Stimulated activated naive CD8-positive, alpha-beta T cell treated with anti-CD3 and anti-CD28 coated beads, Interleukin-15, Interleukin-2, amounts not matched to agents 100 ng/mL and 50 ng/mL, for 24 hours (primary cell): ENCODE data around the gene FGFR2.

Experiments
- H3K27ac Mint-ChIP-seq: one replicate; pipeline ENCODE4 v1.8.0; 2021; ENCODE audit warnings: mild to moderate bottlenecking, mixed read lengths
- H3K27me3 Mint-ChIP-seq: one replicate; pipeline ENCODE4 v1.8.0; 2021; ENCODE audit warnings: mixed read lengths
- H3K36me3 Mint-ChIP-seq: one replicate; pipeline ENCODE4 v1.8.0; 2021; ENCODE audit warnings: low read depth, mixed read lengths
- H3K4me1 Mint-ChIP-seq: one replicate; pipeline ENCODE4 v1.8.0; 2021; ENCODE audit warnings: low read depth, mixed read lengths
- H3K4me3 Mint-ChIP-seq: one replicate; pipeline ENCODE4 v1.8.0; 2021; ENCODE audit warnings: mild to moderate bottlenecking, mixed read lengths
- H3K9me3 Mint-ChIP-seq: one replicate; pipeline ENCODE4 v1.8.0; 2021; ENCODE audit warnings: mixed read lengths

The FGFR2 gene

GRCh38 chr10:121461307-121461706, 136.9 kb downstream of the FGFR2 start:
- Mint-ChIP-seq H3K4me3 (no peak overlapping the region), H3K27ac (no peak overlapping the region), H3K36me3 (no peaks in the 10 kb centered on the region), H3K9me3 (peaks cover 7% of the 10 kb centered on the region), H3K4me1 (no peaks in the 10 kb centered on the region), H3K27me3 (no peaks in the 10 kb centered on the region)

- no peaks in the 10 kb centered on the region for H3K36me3 Mint-ChIP-seq
- H3K4me1 Mint-ChIP-seq, result no peaks in the 10 kb centered on the region
These were observed 137.5 kb downstream of the FGFR2 start for GRCh38 chr10:121460733-121461132.

GRCh38 chr10:121459622-121460453, 138.4 kb downstream of the FGFR2 start:
- no peaks in the 10 kb centered on the region for H3K36me3 Mint-ChIP-seq
- no peak overlapping the region for H3K27ac Mint-ChIP-seq
- no peaks in the 10 kb centered on the region for H3K4me1 Mint-ChIP-seq
- H3K9me3 Mint-ChIP-seq, result peaks cover 7% of the 10 kb centered on the region
- no peak overlapping the region for H3K4me3 Mint-ChIP-seq
- H3K27me3 Mint-ChIP-seq, result no peaks in the 10 kb centered on the region

More at GRCh38 chr10:121460733-121461132, 137.5 kb downstream of the FGFR2 start:
- Mint-ChIP-seq H3K27me3 (no peaks in the 10 kb centered on the region), H3K4me3 (no peak overlapping the region), H3K27ac (no peak overlapping the region), H3K9me3 (peaks cover 7% of the 10 kb centered on the region)

DNA sequence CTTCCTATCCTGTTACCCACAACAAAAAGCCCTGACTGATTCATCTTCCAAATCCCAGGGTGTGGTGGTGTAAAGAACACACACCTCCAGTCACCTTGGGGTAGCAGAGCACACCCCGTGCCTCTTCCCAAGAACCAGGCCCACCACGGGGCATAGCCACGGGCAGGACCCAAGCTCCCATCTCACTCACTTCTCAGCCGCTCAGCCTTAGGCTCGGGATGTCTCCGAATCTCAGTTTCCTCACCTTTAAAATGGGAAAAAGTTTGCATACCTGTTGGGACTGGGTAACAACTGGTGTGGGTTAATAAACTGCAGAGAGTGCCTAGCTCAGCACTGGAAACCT, 139.0 kb downstream of the FGFR2 start:
- Mint-ChIP-seq H3K27ac (no peak overlapping the region), H3K4me3 (no peak overlapping the region), H3K4me1 (no peaks in the 10 kb centered on the region), H3K36me3 (no peaks in the 10 kb centered on the region), H3K9me3 (peaks cover 7% of the 10 kb centered on the region), H3K27me3 (no peaks in the 10 kb centered on the region)

DNA sequence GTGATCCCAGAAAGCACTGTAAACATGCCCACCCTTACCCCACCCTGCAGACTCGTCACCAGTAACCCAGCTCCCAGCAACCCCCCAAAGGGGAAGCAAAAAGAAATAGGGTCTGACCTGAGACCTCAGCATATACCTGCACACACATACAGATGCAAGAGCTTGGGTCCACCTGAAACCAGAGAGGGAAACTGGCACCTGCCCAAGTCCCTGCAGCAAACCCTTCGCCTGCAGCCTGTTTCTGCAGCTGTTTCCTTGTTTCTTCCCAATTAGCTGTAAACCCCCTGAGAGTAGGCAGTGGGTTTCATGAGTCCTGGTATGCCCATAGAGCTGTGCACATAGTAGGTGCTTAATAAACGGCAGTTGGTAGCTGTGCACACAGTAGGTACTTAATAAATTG, 140.5 kb downstream of the FGFR2 start:
- Mint-ChIP-seq H3K27me3 (no peaks in the 10 kb centered on the region), H3K9me3 (peaks cover 7% of the 10 kb centered on the region), H3K4me3 (no peak overlapping the region), H3K36me3 (no peaks in the 10 kb centered on the region), H3K27ac (no peak overlapping the region), H3K4me1 (no peaks in the 10 kb centered on the region)

DNA sequence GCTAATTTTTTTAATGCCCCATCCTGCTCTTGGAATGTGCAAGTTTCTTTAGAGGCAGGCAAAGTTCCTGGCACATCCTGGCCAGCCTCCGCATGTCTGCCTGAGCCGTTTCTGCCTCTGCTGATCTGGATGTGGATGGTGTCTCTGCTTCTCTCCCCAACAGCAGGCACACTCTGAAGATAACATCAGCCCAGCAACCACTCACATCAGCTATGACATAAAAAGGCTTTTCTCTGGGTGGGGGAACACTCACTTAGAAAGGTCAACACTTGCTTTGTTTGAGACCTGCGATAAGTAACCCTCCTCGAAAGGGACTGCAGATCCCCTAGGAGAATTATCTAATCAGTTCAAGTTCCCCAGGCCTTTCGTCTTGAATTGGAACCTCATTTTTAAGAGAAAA, 142.9 kb downstream of the FGFR2 start:
- Mint-ChIP-seq H3K4me3 (no peak overlapping the region), H3K4me1 (no peaks in the 10 kb centered on the region), H3K36me3 (no peaks in the 10 kb centered on the region), H3K27me3 (no peaks in the 10 kb centered on the region), H3K27ac (no peak overlapping the region), H3K9me3 (peaks cover 3% of the 10 kb centered on the region)

- Mint-ChIP-seq H3K27ac (no peak overlapping the region), H3K4me3 (no peak overlapping the region), H3K36me3 (no peaks in the 10 kb centered on the region), H3K9me3 (peaks cover 3% of the 10 kb centered on the region), H3K4me1 (no peaks in the 10 kb centered on the region), H3K27me3 (no peaks in the 10 kb centered on the region)
These were observed 143.5 kb downstream of the FGFR2 start for GRCh38 chr10:121454781-121455180.

GRCh38 chr10:121453160-121453559, 145.1 kb downstream of the FGFR2 start:
- Mint-ChIP-seq H3K27ac (no peak overlapping the region), H3K4me3 (no peak overlapping the region), H3K36me3 (no peaks in the 10 kb centered on the region), H3K9me3 (no peaks in the 10 kb centered on the region), H3K27me3 (no peaks in the 10 kb centered on the region), H3K4me1 (no peaks in the 10 kb centered on the region)

- no peaks in the 10 kb centered on the region for H3K9me3 Mint-ChIP-seq
- H3K36me3 Mint-ChIP-seq, result no peaks in the 10 kb centered on the region
These were observed 145.7 kb downstream of the FGFR2 start for GRCh38 chr10:121452581-121452980.

GRCh38 chr10:121450247-121450646, 148.0 kb downstream of the FGFR2 start:
- no peaks in the 10 kb centered on the region for H3K9me3 Mint-ChIP-seq
- no peaks in the 10 kb centered on the region for H3K36me3 Mint-ChIP-seq
- H3K4me3 Mint-ChIP-seq, result no peak overlapping the region
- H3K27me3 Mint-ChIP-seq, result no peaks in the 10 kb centered on the region
- H3K4me1 Mint-ChIP-seq, result no peaks in the 10 kb centered on the region
- H3K27ac Mint-ChIP-seq, result no peak overlapping the region

More at GRCh38 chr10:121452581-121452980, 145.7 kb downstream of the FGFR2 start:
- H3K4me3 Mint-ChIP-seq, result no peak overlapping the region
- H3K4me1 Mint-ChIP-seq, result no peaks in the 10 kb centered on the region
- no peaks in the 10 kb centered on the region for H3K27me3 Mint-ChIP-seq
- H3K27ac Mint-ChIP-seq, result no peak overlapping the region

- H3K27ac Mint-ChIP-seq, result no peak overlapping the region
- H3K27me3 Mint-ChIP-seq, result no peaks in the 10 kb centered on the region
- no peaks in the 10 kb centered on the region for H3K9me3 Mint-ChIP-seq
- H3K4me1 Mint-ChIP-seq, result no peaks in the 10 kb centered on the region
- no peaks in the 10 kb centered on the region for H3K36me3 Mint-ChIP-seq
- no peak overlapping the region for H3K4me3 Mint-ChIP-seq
These were observed 148.7 kb downstream of the FGFR2 start for GRCh38 chr10:121449482-121449924.

GRCh38 chr10:121448766-121449421, 149.3 kb downstream of the FGFR2 start:
- H3K36me3 Mint-ChIP-seq, result no peaks in the 10 kb centered on the region
- no peaks in the 10 kb centered on the region for H3K9me3 Mint-ChIP-seq
- no peaks in the 10 kb centered on the region for H3K4me1 Mint-ChIP-seq

GRCh38 chr10:121444520-121445165, 153.6 kb downstream of the FGFR2 start:
- Mint-ChIP-seq H3K27ac (no peak overlapping the region), H3K27me3 (no peaks in the 10 kb centered on the region), H3K9me3 (no peaks in the 10 kb centered on the region), H3K36me3 (no peaks in the 10 kb centered on the region), H3K4me1 (no peaks in the 10 kb centered on the region), H3K4me3 (no peak overlapping the region)

More at GRCh38 chr10:121448766-121449421, 149.3 kb downstream of the FGFR2 start:
- Mint-ChIP-seq H3K27ac (no peak overlapping the region), H3K4me3 (no peak overlapping the region), H3K27me3 (no peaks in the 10 kb centered on the region)

DNA sequence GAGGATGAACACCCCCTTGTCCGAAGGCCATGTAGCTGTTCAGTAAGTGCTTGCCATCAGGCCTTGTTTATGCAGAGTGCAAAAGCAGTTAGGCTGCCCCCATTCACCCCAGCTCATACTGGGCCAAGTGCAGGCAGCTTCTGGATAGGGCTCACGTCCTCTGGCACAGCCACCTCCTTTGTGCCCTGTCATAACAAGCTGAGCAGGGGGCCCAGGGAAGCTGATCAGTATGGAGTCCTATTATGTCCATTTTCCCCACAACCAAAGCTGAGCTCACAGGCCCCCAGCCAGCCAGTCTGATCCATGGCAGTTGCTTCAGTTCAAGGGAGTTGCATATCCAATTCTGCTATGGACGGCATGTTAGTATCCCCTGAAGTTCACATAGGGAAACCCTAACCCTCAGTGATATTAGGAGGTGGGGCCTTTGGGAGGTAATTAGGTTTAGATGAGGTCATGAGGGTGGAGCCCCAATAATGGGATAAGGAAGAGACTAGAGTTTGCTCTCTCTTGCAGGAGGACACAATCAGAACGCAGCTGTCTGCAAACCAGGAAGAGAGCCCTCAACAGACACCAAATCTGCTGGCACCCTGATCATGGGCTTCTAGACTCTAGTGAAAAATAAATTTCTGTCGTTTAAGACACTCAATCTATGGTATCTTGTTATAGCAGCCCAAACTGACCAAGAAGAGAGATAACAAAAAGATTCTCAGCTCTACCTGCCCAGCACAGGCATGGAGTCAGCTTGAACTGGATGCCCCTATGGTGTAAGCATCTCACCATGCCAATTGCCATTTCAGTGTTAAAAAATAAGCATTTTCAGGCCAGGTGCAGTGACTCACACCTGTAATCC, 155.9 kb downstream of the FGFR2 start:
- no peaks in the 10 kb centered on the region for H3K9me3 Mint-ChIP-seq
- no peak overlapping the region for H3K4me3 Mint-ChIP-seq
- H3K27me3 Mint-ChIP-seq, result peaks cover 2% of the 10 kb centered on the region
- H3K27ac Mint-ChIP-seq, result no peak overlapping the region
- no peaks in the 10 kb centered on the region for H3K36me3 Mint-ChIP-seq
- H3K4me1 Mint-ChIP-seq, result no peaks in the 10 kb centered on the region
